VCaP (cell line): ENCODE results near the gene CCDC78.

ENCODE experiments used
- H3K27ac ChIP-seq: fragments of 450-650 bp; 2 replicates; pipeline ENCODE4 v1.5.1; 2017
- CTCF ChIP-seq: fragments of 450-650 bp; conservative IDR thresholded peaks from 2 replicates; pipeline ENCODE4 v1.5.1; 2017; ENCODE audit warnings: mild to moderate bottlenecking, moderate library complexity

The CCDC78 gene

GRCh38 chr16:674968-675883 lies 51.0 kb downstream of the CCDC78 start, which contains the start of gene RHBDL1:
Gene RHBDL1, plus strand, starts transcription at chr16:675671. Its CDS starts 120 bp downstream, at chr16:675791.
- TF ChIP-seq CTCF = no peak
- H3K27ac ChIP-seq = peak within 1 kb of the TSS; percentile 62

GRCh38 chr16:674214-674881 lies 51.9 kb downstream of the CCDC78 start:
- peak overlapping the region; percentile 62 for H3K27ac ChIP-seq
- TF ChIP-seq CTCF = no peak

GRCh38 chr16:673399-673991 lies 52.7 kb downstream of the CCDC78 start:
- no peak overlapping the region for H3K27ac ChIP-seq
- no peak for TF ChIP-seq CTCF

- TF ChIP-seq CTCF = no peak
- H3K27ac ChIP-seq = no peak overlapping the region
Measured at GRCh38 chr16:672851-673250, 53.4 kb downstream of the CCDC78 start.
